22Rv1 (cell line): Measurements from ENCODE around the gene ENAM.

Experiments
- H3K27ac ChIP-seq: fragments of 450-650 bp; 2 replicates; pipeline ENCODE4 v1.5.1; 2017
- ZFX ChIP-seq: fragments of 450-650 bp; IDR thresholded peaks from 2 replicates; pipeline ENCODE4 v1.6.1; 2017; ENCODE audit warnings: antibody characterized with exemption, borderline replicate concordance
- TF ChIP-seq, protein P1 (sequence below): fragments of 450-650 bp; IDR thresholded peaks from 2 replicates; pipeline ENCODE4 v1.5.1; 2017; ENCODE audit warnings: mild to moderate bottlenecking

ENAM gene

DNA sequence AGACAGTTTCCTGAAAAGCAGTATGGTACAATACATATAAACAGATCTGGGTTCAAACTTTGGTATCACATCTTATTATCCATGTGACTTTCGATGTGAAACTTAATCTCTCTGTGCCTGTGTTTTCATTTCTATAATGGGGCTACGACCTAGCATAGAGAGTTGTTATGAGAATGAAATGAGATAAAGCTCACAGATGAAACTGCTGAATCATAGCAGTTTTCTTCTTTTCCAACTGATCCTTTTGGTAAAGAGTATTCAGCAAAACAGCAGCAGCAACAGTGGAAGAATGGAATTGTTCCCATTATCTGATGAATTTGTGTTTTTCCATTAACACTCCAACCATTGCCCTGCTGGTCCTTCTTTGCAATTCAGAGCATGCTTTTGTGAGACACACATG is 20.2 kb upstream of the ENAM start:
- TF ChIP-seq ZFX: no peak
- TF ChIP-seq, protein P1, sequence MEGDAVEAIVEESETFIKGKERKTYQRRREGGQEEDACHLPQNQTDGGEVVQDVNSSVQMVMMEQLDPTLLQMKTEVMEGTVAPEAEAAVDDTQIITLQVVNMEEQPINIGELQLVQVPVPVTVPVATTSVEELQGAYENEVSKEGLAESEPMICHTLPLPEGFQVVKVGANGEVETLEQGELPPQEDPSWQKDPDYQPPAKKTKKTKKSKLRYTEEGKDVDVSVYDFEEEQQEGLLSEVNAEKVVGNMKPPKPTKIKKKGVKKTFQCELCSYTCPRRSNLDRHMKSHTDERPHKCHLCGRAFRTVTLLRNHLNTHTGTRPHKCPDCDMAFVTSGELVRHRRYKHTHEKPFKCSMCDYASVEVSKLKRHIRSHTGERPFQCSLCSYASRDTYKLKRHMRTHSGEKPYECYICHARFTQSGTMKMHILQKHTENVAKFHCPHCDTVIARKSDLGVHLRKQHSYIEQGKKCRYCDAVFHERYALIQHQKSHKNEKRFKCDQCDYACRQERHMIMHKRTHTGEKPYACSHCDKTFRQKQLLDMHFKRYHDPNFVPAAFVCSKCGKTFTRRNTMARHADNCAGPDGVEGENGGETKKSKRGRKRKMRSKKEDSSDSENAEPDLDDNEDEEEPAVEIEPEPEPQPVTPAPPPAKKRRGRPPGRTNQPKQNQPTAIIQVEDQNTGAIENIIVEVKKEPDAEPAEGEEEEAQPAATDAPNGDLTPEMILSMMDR: no peak
- H3K27ac ChIP-seq: no peak overlapping the region

DNA sequence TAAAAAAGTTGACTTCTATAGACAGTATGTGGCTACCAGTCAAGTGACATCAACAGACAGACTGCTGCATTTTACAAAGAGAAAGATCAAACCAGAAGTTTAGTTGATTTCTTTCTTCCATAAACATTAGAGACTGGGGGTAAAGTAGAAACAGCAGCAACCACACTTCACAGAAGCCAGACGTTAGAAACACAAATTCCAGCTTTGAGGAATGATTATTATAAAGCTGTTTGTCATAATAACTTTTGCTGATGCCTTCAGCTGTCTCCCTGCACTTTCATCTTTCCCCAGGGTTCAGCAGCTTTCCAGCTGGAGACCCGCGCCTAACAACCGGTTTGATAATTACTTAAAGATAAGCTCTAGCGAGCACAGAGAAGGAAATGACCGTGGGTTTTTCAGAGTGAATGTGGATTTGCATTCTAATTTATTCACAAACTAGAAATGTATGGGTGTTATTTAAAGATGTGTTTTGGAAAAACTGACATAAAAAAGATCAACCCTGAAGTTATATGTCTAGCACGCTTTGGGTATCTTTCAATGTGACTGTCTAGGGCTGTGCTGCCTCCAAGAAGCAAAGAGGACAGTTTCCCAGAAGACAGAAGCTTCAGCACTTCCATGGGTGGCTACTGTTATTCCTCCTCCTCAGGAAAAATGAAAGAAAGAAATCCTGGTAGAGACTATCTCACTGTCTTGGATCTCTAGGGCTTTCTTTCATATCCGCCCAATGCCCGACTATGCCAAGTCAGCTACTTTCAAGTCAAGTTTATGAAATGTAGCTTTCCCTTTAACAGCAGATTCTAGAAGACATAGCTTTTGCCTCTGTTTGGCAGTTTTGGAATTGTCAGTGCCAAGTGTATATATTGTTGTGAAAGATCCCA is 15.0 kb upstream of the ENAM start:
- H3K27ac ChIP-seq: no peak overlapping the region
- TF ChIP-seq, protein P1: no peak
- no peak for TF ChIP-seq ZFX

- TF ChIP-seq ZFX: no peak
- TF ChIP-seq, protein P1: no peak
- no peak overlapping the region for H3K27ac ChIP-seq
Measured at GRCh38 chr4:70614184-70614555, 14.4 kb upstream of the ENAM start.

- H3K27ac ChIP-seq: no peak overlapping the region
- TF ChIP-seq, protein P1: no peak
- no peak for TF ChIP-seq ZFX
Measured at GRCh38 chr4:70619288-70619687, 9.3 kb upstream of the ENAM start.

DNA sequence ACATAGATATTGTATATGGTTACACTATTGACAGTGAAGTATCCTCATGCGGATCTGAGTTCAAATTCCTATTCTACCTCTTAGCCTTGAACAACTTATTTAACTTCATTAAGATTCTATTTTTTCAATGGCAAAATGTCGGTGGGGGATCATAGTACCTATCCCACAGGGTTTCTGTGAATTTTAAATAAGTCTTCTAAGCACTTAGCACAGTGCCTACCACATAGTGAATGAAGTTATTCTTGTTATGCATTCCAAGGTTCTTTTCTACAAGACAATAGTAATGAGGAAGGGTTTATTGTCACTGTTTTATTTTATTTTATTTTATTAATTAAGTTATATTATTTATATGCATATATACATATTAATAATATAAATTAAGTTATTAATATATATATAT is 8.8 kb upstream of the ENAM start:
- H3K27ac ChIP-seq: no peak overlapping the region
- no peak for TF ChIP-seq ZFX
- TF ChIP-seq, protein P1: no peak

GRCh38 chr4:70623323-70623722 is 5.2 kb upstream of the ENAM start:
- no peak overlapping the region for H3K27ac ChIP-seq
- TF ChIP-seq ZFX: no peak
- TF ChIP-seq, protein P1: no peak

GRCh38 chr4:70624226-70624793 is 4.2 kb upstream of the ENAM start:
- TF ChIP-seq ZFX: no peak
- TF ChIP-seq, protein P1: no peak
- no peak overlapping the region for H3K27ac ChIP-seq
